Common myeloid progenitor, CD34-positive (primary cell): Measurements from ENCODE around the gene SSB.
"Not testable (repeated sequence)": the region's sequence is repeated elsewhere in the genome, so short reads cannot be mapped to it uniquely, and the experiment has no call there.

Experiments used
- CTCF ChIA-PET: fragments of 350-600 bp; sonication (Branson Sonifier 250); formaldehyde crosslinking; loops from one replicate; lab custom pipeline; 2021; ENCODE audit warnings: antibody characterized with exemption; lab: Charles Lee
- POLR2A ChIA-PET: fragments of 350-600 bp; sonication (Branson Sonifier 250); formaldehyde crosslinking; loops from one replicate; lab custom pipeline; 2021; ENCODE audit warnings: antibody characterized with exemption; lab: Charles Lee
- DNase-seq, 3 donors: peaks; one replicate each; pipeline versions ENCODE4 v3.0.0 to v3.0.0-alpha.2; 2013
- H3K27ac ChIP-seq, 2 experiments: 1 replicate in 1 of 2; 2 replicates in 1 of 2; pipeline ENCODE4 v1.7.0; 2013; ENCODE audit warnings: inconsistent platforms in 2 of 2, low read length in 2 of 2, mild to moderate bottlenecking in 2 of 2, low read depth in 1 of 2, moderate library complexity in 1 of 2; ENCODE audit not compliant: severe bottlenecking in 2 of 2, insufficient read depth in 1 of 2, poor library complexity in 1 of 2
- H3K27me3 ChIP-seq, 5 experiments: replicated peaks in 2 of 5; 1 replicate in 3 of 5; 2 replicates in 2 of 5; pipeline versions ENCODE4 v1.6.1 to v1.7.0; 2013; ENCODE audit warnings: low read length in 4 of 5, mild to moderate bottlenecking in 2 of 5, moderate library complexity in 2 of 5, inconsistent platforms in 1 of 5; ENCODE audit not compliant: insufficient read depth in 5 of 5, control insufficient read depth in 4 of 5
- H3K36me3 ChIP-seq, 4 experiments: 1 replicate in 2 of 4; 2 replicates in 2 of 4; pipeline versions ENCODE4 v1.6.1 to v1.7.0; 2013; ENCODE audit warnings: low read length in 3 of 4, control low read depth in 1 of 4, mild to moderate bottlenecking in 1 of 4; ENCODE audit not compliant: control insufficient read depth in 4 of 4, insufficient read depth in 4 of 4
- H3K4me1 ChIP-seq, 4 experiments: 1 replicate in 3 of 4; 2 replicates in 1 of 4; pipeline versions ENCODE4 v1.6.1 to v1.7.1; 2013; ENCODE audit warnings: low read length in 3 of 4, mild to moderate bottlenecking in 3 of 4, control low read depth in 1 of 4, inconsistent platforms in 1 of 4, moderate library complexity in 1 of 4; ENCODE audit not compliant: control insufficient read depth in 4 of 4, insufficient read depth in 4 of 4; ENCODE audit errors: control extremely low read depth in 1 of 4
- H3K4me3 ChIP-seq, 7 experiments: 1 replicate in 4 of 7; 2 replicates in 3 of 7; pipeline versions ENCODE4 v1.5.1 to v1.7.0; 2013; ENCODE audit warnings: mild to moderate bottlenecking in 7 of 7, low read length in 6 of 7, moderate library complexity in 6 of 7, inconsistent platforms in 2 of 7, low read depth in 2 of 7, control low read depth in 1 of 7; ENCODE audit not compliant: insufficient read depth in 4 of 7, control insufficient read depth in 1 of 7; ENCODE audit errors: extremely low read depth in 1 of 7
- H3K9me3 ChIP-seq, 5 experiments: 1 replicate in 4 of 5; 2 replicates in 1 of 5; pipeline versions ENCODE4 v1.6.1 to v1.7.1; 2013; ENCODE audit warnings: low read length in 4 of 5, mild to moderate bottlenecking in 2 of 5, inconsistent platforms in 1 of 5, low read depth in 1 of 5, moderate library complexity in 1 of 5; ENCODE audit not compliant: control insufficient read depth in 4 of 5, insufficient read depth in 2 of 5; ENCODE audit errors: control extremely low read depth in 1 of 5
- WGBS: methylation state at CpG from one replicate; pipeline ENCODE4 v1.1.5; 2013; ENCODE audit not compliant: insufficient coverage; 5-methylcytosine and 5-hydroxymethylcytosine counted together

Gene SSB

GRCh38 chr2:169797601-169798000, 1.1 kb upstream of the SSB start:
- Histone ChIP-seq H3K27ac (no peak overlapping the region), H3K4me3 (no peak overlapping the region), H3K36me3 (peaks cover 2 to 10% (median 4%) of the 10 kb centered on the region in 4 experiments), H3K27me3 (no peaks in the 10 kb centered on the region), H3K9me3 (no peaks in the 10 kb centered on the region), H3K4me1 (peaks cover 6 to 20% (median 11%) of the 10 kb centered on the region in 4 experiments)
- POLR2A ChIA-PET = no interaction called here
- CTCF ChIA-PET = no interaction called here
- no peak for DNase-seq
- 93% methylated on average over 3 of the region's 5 CpGs for WGBS

GRCh38 chr2:169798397-169798717, 314 bp upstream of the SSB start:
- Histone ChIP-seq H3K27me3 (no peaks in the 10 kb centered on the region), H3K36me3 (peaks cover 5 to 11% (median 6%) of the 10 kb centered on the region in 4 experiments), H3K9me3 (no peaks in the 10 kb centered on the region), H3K4me1 (peaks cover 6 to 20% (median 11%) of the 10 kb centered on the region in 4 experiments), H3K27ac (peak overlapping the region; percentile 86 to 93), H3K4me3 (peak overlapping the region in 6 of 7 experiments; percentile 86 to 98 (median 90))
- WGBS = no CpG with 5 or more reads among the region's 4 CpGs
- no peak for DNase-seq
- ChIA-PET CTCF (no interaction called here), POLR2A (no interaction called here)

GRCh38 chr2:169803480-169803879, 4.8 kb downstream of the SSB start:
- Histone ChIP-seq H3K4me1 (peaks cover 6 to 15% (median 9%) of the 10 kb centered on the region in 4 experiments), H3K9me3 (no peaks in the 10 kb centered on the region), H3K36me3 (peaks cover 17 to 45% (median 32%) of the 10 kb centered on the region in 4 experiments), H3K4me3 (no peak overlapping the region), H3K27ac (peak overlapping the region in 1 of 2 experiments; percentile 5), H3K27me3 (no peaks in the 10 kb centered on the region)
- CTCF ChIA-PET = interaction anchor here (0.6 to 2.0 kb wide), 3 partner anchors 9 to 118 kb away, joined by 4 to 8 read pairs (median 5); no protein-coding TSS in a partner anchor
- POLR2A ChIA-PET = no interaction called here
- 96% methylated on average over 5 of the region's 9 CpGs for WGBS
- no peak for DNase-seq

GRCh38 chr2:169806586-169806985, 7.9 kb downstream of the SSB start:
- Histone ChIP-seq H3K4me1 (peaks cover 0 to 3% (median 0%) of the 10 kb centered on the region in 4 experiments), H3K36me3 (peaks cover 26 to 64% (median 48%) of the 10 kb centered on the region in 4 experiments), H3K27ac (no peak overlapping the region), H3K9me3 (no peaks in the 10 kb centered on the region), H3K4me3 (no peak overlapping the region), H3K27me3 (no peaks in the 10 kb centered on the region)
- ChIA-PET CTCF (no interaction called here), POLR2A (no interaction called here)
- no peak for DNase-seq

GRCh38 chr2:169808221-169808620, 9.6 kb downstream of the SSB start:
- 100% methylated on average over 4 of the region's 4 CpGs for WGBS
- no peaks in the 10 kb centered on the region for H3K27me3 ChIP-seq
- no peaks in the 10 kb centered on the region for H3K4me1 ChIP-seq
- no peaks in the 10 kb centered on the region for H3K9me3 ChIP-seq
- H3K27ac ChIP-seq = no peak overlapping the region
- DNase-seq = no peak
- no peak overlapping the region for H3K4me3 ChIP-seq
- ChIA-PET POLR2A (no interaction called here), CTCF (interaction anchor here (0.9 to 1.3 kb wide), 3 partner anchors 11 to 356 kb away, joined by 3 to 4 read pairs (median 3); partner anchors contain the start of gene KLHL23)
- peaks cover 27 to 68% (median 52%) of the 10 kb centered on the region in 4 experiments for H3K36me3 ChIP-seq

GRCh38 chr2:169815849-169816248, 17.2 kb downstream of the SSB start:
- ChIA-PET CTCF (interaction anchor here (1.2 to 2.4 kb wide), 4 partner anchors 9 to 116 kb away, joined by 3 to 12 read pairs (median 4); partner anchors contain the start of gene METTL5), POLR2A (interaction anchor here (0.5 kb wide), 1 partner anchor 251 kb away, joined by 3 read pairs; no protein-coding TSS in a partner anchor)
- H3K4me1 ChIP-seq = peaks cover 0 to 3% (median 0%) of the 10 kb centered on the region in 4 experiments
- peaks cover 18 to 73% (median 44%) of the 10 kb centered on the region in 4 experiments for H3K36me3 ChIP-seq
- no peak overlapping the region for H3K27ac ChIP-seq
- H3K9me3 ChIP-seq = peaks cover 0 to 2% (median 0%) of the 10 kb centered on the region in 5 experiments
- DNase-seq = no peak
- H3K4me3 ChIP-seq = no peak overlapping the region
- WGBS = no CpG with 5 or more reads among the region's 1 CpG
- H3K27me3 ChIP-seq = no peaks in the 10 kb centered on the region

GRCh38 chr2:169816961-169817360, 18.3 kb downstream of the SSB start:
- H3K36me3 ChIP-seq = peaks cover 17 to 69% (median 39%) of the 10 kb centered on the region in 4 experiments
- H3K4me3 ChIP-seq, DNase-seq, POLR2A ChIA-PET, H3K27me3 ChIP-seq, H3K27ac ChIP-seq, H3K9me3 ChIP-seq, H3K4me1 ChIP-seq: not testable (repeated sequence)
- CTCF ChIA-PET = interaction anchor here (0.6 to 1.3 kb wide), 2 partner anchors 14 to 1239 kb away, joined by 4 to 5 read pairs; no protein-coding TSS in a partner anchor
